Ishikawa (cell line): ENCODE measurements around the gene FOXJ3.

Experiments
- CEBPB ChIP-seq: IDR thresholded peaks from 2 replicates; pipeline ENCODE4 v1.6.1; 2012
- CREB1 ChIP-seq: IDR thresholded peaks from 2 replicates; pipeline ENCODE4 v1.6.1; 2012; ENCODE audit warnings: low read depth
- EGR1 ChIP-seq: IDR thresholded peaks from 2 replicates; pipeline ENCODE4 v1.6.1; 2012
- EP300 ChIP-seq: IDR thresholded peaks from 2 replicates; pipeline ENCODE4 v1.6.1; 2012; ENCODE audit warnings: borderline replicate concordance
- FOXM1 ChIP-seq: IDR thresholded peaks from 2 replicates; pipeline ENCODE4 v1.6.1; 2012; ENCODE audit warnings: low read depth, borderline replicate concordance
- NFIC ChIP-seq: IDR thresholded peaks from 2 replicates; pipeline ENCODE4 v1.6.1; 2012
- RAD21 ChIP-seq: IDR thresholded peaks from 2 replicates; pipeline ENCODE4 v1.6.1; 2012; ENCODE audit warnings: low read depth
- TAF1 ChIP-seq: IDR thresholded peaks from 2 replicates; pipeline ENCODE4 v1.6.1; 2012; ENCODE audit warnings: low read depth, mild to moderate bottlenecking
- TCF12 ChIP-seq: IDR thresholded peaks from 2 replicates; pipeline ENCODE4 v1.6.1; 2012; ENCODE audit warnings: low read depth
- TEAD4 ChIP-seq: IDR thresholded peaks from 2 replicates; pipeline ENCODE4 v1.6.1; 2012
- YY1 ChIP-seq: IDR thresholded peaks from 2 replicates; pipeline ENCODE4 v1.6.1; 2012; ENCODE audit warnings: low read depth
- ZBTB7A ChIP-seq: IDR thresholded peaks from 2 replicates; pipeline ENCODE4 v1.6.1; 2012; ENCODE audit warnings: low read depth
- TF ChIP-seq, protein P1 (sequence below): IDR thresholded peaks from 2 replicates; pipeline ENCODE4 v1.6.1; 2012
- TF ChIP-seq, protein P2 (sequence below): IDR thresholded peaks from 2 replicates; pipeline ENCODE4 v1.6.1; 2012; ENCODE audit warnings: low read depth, mild to moderate bottlenecking
- TF ChIP-seq, protein P3 (sequence below): IDR thresholded peaks from 2 replicates; pipeline ENCODE4 v1.6.1; 2012

FOXJ3 gene

DNA sequence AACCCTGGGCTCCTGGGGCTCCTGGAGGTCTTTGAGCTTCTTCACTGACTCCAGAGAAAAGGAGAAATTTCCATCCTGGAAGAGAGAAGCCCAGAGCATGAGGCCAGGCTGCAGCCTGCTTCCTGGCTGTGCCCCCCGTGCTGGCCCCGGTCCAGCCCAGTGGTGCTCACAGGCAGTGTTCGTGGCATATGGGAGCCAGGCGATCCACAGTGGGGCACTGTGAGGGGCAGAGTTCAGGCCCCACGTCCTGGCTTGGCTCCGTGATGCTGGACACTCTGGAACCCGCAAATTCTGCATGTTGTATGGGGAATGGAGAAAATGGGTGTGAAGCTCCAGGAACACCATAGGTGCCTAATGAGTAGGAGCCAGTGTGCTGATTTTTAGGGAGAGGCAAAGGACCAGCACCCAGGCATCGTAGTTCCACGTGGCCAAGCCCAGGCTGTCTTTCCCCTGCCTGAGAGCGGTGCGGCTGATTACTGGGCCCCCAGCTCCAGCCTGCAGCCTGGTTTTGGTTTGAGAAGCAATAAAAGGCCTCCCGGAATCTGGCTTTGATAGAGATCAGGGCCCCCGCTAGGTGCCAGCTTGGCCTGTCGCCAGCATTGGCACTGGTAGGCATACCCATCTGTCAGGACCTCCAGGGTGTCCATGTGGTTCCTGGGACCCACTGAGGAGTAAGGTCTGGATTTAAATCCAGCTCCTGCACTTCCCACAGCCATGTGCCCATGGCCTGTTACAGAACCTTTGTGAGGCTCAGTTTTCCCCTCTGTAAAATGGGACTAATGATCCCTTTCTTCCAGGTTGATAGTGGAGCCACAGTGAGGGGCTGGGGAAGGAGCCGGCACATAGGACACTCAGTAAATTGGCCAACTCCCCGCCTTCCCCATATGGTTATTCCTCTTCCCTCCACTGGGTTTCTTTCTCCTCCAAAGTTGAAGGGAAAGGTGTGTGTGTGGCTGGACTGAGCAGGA lies 171.2 kb downstream of the FOXJ3 start:
- TF ChIP-seq FOXM1, result no peak
- no peak for TF ChIP-seq CREB1
- TF ChIP-seq YY1, result no peak
- TF ChIP-seq, protein P1, sequence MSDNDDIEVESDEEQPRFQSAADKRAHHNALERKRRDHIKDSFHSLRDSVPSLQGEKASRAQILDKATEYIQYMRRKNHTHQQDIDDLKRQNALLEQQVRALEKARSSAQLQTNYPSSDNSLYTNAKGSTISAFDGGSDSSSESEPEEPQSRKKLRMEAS, result no peak
- no peak for TF ChIP-seq TCF12
- TF ChIP-seq RAD21, result no peak
- TF ChIP-seq, protein P2, sequence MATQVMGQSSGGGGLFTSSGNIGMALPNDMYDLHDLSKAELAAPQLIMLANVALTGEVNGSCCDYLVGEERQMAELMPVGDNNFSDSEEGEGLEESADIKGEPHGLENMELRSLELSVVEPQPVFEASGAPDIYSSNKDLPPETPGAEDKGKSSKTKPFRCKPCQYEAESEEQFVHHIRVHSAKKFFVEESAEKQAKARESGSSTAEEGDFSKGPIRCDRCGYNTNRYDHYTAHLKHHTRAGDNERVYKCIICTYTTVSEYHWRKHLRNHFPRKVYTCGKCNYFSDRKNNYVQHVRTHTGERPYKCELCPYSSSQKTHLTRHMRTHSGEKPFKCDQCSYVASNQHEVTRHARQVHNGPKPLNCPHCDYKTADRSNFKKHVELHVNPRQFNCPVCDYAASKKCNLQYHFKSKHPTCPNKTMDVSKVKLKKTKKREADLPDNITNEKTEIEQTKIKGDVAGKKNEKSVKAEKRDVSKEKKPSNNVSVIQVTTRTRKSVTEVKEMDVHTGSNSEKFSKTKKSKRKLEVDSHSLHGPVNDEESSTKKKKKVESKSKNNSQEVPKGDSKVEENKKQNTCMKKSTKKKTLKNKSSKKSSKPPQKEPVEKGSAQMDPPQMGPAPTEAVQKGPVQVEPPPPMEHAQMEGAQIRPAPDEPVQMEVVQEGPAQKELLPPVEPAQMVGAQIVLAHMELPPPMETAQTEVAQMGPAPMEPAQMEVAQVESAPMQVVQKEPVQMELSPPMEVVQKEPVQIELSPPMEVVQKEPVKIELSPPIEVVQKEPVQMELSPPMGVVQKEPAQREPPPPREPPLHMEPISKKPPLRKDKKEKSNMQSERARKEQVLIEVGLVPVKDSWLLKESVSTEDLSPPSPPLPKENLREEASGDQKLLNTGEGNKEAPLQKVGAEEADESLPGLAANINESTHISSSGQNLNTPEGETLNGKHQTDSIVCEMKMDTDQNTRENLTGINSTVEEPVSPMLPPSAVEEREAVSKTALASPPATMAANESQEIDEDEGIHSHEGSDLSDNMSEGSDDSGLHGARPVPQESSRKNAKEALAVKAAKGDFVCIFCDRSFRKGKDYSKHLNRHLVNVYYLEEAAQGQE, result no peak
- no peak for TF ChIP-seq TAF1
- TF ChIP-seq ZBTB7A, result no peak
- TF ChIP-seq EP300, result no peak
- TF ChIP-seq NFIC, result no peak
- TF ChIP-seq TEAD4, result no peak
- no peak for TF ChIP-seq EGR1

DNA sequence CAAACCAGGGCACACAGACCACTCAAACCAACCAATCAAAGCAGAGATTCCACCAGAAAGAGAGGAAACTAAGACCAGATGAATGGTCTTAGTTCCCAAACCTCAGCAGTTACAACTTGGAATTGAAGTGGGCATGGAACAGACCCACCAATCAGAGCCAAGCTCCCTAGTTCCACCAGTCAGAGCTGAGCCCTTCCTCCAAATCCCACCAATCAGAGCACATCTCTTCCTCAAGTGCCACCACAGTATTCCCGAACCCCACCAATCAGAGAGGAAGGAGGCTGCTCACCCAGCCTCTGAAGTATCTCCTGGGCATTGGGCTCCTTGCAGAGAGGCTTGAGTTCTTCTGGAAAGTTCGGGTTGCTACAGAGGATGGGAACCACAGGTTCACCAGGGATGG lies 171.9 kb downstream of the FOXJ3 start:
- TF ChIP-seq RAD21, result no peak
- no peak for TF ChIP-seq CEBPB
- no peak for TF ChIP-seq TAF1
- no peak for TF ChIP-seq NFIC
- no peak for TF ChIP-seq EGR1
- TF ChIP-seq EP300, result no peak
- no peak for TF ChIP-seq CREB1
- TF ChIP-seq, protein P2, result no peak

DNA sequence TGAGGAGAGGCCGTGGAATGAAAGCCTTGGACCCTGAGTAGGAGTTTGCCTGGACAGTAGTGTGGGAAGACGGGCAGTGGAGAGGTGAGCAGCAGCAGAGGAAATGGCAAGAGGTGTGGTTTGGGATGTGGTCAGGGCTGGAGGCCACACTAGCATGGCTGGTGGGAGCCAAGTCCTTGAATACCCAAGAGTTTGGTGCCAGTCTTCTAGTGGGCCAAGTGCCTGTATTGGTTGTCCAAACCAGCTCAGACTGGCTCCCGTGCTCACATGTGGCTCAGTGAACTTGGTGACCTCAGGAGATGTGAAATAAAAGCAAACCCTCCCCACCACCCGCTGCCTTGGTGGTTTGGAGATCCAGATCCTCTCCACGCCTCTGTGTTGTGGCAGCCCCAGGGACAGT lies 172.9 kb downstream of the FOXJ3 start:
- TF ChIP-seq NFIC (no peak), EP300 (no peak), FOXM1 (no peak)
- TF ChIP-seq, protein P3, sequence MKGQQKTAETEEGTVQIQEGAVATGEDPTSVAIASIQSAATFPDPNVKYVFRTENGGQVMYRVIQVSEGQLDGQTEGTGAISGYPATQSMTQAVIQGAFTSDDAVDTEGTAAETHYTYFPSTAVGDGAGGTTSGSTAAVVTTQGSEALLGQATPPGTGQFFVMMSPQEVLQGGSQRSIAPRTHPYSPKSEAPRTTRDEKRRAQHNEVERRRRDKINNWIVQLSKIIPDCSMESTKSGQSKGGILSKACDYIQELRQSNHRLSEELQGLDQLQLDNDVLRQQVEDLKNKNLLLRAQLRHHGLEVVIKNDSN, result no peak

DNA sequence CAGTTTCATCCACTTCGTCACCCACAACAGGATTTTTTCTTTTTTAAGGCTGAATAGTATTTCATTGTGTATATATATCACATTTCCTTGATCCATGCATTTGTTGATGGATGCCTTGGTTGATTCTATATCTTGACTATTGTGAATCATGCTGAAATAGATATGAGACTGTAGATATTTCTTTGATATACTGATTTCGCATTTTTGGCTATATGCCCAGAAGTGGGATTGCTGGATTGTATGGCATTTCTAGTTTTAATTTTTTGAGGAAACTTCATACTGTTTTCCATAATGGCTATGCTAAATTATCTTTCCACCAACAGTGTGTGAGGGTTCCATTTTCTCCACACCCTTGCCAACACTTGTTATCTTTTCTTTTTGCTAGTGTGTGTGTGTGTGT lies 176.8 kb downstream of the FOXJ3 start:
- TF ChIP-seq TEAD4 (no peak), RAD21 (no peak), FOXM1 (no peak), TAF1 (no peak), NFIC (no peak), EGR1 (no peak), ZBTB7A (no peak), CREB1 (no peak), YY1 (no peak), EP300 (no peak), TCF12 (no peak), CEBPB (no peak)
- TF ChIP-seq, protein P3, result no peak
- TF ChIP-seq, protein P1, result no peak
- TF ChIP-seq, protein P2, result no peak
